Astrocyte (in vitro differentiated cells and primary cell): ENCODE results near the gene ITLN1.

Experiments used
- EZH2 ChIP-seq: IDR thresholded peaks from 2 replicates; pipeline ENCODE4 v1.6.1; 2012; ENCODE audit warnings: mild to moderate bottlenecking, low read length, inconsistent platforms; ENCODE audit not compliant: insufficient read depth
- TF ChIP-seq, protein P1 (sequence below): IDR thresholded peaks from 2 replicates; pipeline ENCODE4 v1.5.1; 2011; ENCODE audit warnings: low read depth, mild to moderate bottlenecking, inconsistent platforms, low read length, moderate library complexity; ENCODE audit not compliant: insufficient read depth

DNA sequence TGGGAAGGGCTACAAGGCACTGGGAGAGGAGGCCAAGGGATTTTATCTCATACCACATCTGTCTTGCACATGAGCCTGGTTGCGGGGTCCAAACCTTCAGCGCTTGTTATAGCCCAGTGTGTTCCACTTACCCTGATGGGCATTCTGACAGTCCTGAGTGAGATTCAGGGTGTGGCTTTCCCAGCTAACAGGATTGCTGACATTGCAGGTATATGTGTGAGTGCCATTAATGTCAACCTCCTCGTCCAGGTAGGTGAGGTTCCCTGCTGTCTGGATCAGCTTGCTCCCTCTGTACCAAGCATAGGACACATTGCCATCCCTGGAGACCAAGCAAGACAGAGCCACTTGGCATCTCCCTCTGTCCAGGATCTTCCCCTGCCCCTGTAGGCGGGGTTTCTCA lies 43.9 kb downstream of the ITLN1 start:
- TF ChIP-seq EZH2, result no peak
- TF ChIP-seq, protein P1, sequence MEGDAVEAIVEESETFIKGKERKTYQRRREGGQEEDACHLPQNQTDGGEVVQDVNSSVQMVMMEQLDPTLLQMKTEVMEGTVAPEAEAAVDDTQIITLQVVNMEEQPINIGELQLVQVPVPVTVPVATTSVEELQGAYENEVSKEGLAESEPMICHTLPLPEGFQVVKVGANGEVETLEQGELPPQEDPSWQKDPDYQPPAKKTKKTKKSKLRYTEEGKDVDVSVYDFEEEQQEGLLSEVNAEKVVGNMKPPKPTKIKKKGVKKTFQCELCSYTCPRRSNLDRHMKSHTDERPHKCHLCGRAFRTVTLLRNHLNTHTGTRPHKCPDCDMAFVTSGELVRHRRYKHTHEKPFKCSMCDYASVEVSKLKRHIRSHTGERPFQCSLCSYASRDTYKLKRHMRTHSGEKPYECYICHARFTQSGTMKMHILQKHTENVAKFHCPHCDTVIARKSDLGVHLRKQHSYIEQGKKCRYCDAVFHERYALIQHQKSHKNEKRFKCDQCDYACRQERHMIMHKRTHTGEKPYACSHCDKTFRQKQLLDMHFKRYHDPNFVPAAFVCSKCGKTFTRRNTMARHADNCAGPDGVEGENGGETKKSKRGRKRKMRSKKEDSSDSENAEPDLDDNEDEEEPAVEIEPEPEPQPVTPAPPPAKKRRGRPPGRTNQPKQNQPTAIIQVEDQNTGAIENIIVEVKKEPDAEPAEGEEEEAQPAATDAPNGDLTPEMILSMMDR, result no peak
